Measurements from ENCODE around the gene NINJ2. TPM values are rescaled to one million over a fixed set of nuclear protein-coding genes. Genes with fewer than 3 reads are reported as not detected.

The NINJ2 gene
- total RNA-seq, 1 donor from 2014 or later: 0.76 TPM

- DNase-seq: no peak
- H3K27ac Mint-ChIP-seq (ENCODE audit: unreplicated experiment): no peak overlapping the region
- H3K27me3 Mint-ChIP-seq (ENCODE audit: unreplicated experiment): peaks cover 5% of the 10 kb centered on the region
- H3K36me3 Mint-ChIP-seq (ENCODE audit: unreplicated experiment): peaks cover 3% of the 10 kb centered on the region
- TF ChIP-seq, protein P1, sequence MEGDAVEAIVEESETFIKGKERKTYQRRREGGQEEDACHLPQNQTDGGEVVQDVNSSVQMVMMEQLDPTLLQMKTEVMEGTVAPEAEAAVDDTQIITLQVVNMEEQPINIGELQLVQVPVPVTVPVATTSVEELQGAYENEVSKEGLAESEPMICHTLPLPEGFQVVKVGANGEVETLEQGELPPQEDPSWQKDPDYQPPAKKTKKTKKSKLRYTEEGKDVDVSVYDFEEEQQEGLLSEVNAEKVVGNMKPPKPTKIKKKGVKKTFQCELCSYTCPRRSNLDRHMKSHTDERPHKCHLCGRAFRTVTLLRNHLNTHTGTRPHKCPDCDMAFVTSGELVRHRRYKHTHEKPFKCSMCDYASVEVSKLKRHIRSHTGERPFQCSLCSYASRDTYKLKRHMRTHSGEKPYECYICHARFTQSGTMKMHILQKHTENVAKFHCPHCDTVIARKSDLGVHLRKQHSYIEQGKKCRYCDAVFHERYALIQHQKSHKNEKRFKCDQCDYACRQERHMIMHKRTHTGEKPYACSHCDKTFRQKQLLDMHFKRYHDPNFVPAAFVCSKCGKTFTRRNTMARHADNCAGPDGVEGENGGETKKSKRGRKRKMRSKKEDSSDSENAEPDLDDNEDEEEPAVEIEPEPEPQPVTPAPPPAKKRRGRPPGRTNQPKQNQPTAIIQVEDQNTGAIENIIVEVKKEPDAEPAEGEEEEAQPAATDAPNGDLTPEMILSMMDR (IDR thresholded peaks at IDR 0.05; ENCODE audit: partially characterized antibody, unreplicated experiment): no peak
- peaks cover 26% of the 10 kb centered on the region for H3K4me1 Mint-ChIP-seq (ENCODE audit: low read depth, unreplicated experiment)
- peaks cover 8% of the 10 kb centered on the region for H3K9me3 Mint-ChIP-seq (ENCODE audit: unreplicated experiment)
- H3K4me3 Mint-ChIP-seq (ENCODE audit: unreplicated experiment): no peak overlapping the region
Observed at GRCh38 chr12:568486-568885, 94.8 kb downstream of the NINJ2 start.

- TF ChIP-seq, protein P1 (IDR thresholded peaks at IDR 0.05; ENCODE audit: partially characterized antibody, unreplicated experiment): no peak
- Mint-ChIP-seq H3K4me1 (ENCODE audit: low read depth, unreplicated experiment) (peaks cover 39% of the 10 kb centered on the region), H3K27ac (ENCODE audit: unreplicated experiment) (peak overlapping the region; percentile 66), H3K27me3 (ENCODE audit: unreplicated experiment) (peaks cover 5% of the 10 kb centered on the region), H3K9me3 (ENCODE audit: unreplicated experiment) (peaks cover 11% of the 10 kb centered on the region), H3K4me3 (ENCODE audit: unreplicated experiment) (no peak overlapping the region), H3K36me3 (ENCODE audit: unreplicated experiment) (peaks cover 3% of the 10 kb centered on the region)
- DNase-seq: no peak
Observed at GRCh38 chr12:565589-566105, 97.6 kb downstream of the NINJ2 start.

DNA sequence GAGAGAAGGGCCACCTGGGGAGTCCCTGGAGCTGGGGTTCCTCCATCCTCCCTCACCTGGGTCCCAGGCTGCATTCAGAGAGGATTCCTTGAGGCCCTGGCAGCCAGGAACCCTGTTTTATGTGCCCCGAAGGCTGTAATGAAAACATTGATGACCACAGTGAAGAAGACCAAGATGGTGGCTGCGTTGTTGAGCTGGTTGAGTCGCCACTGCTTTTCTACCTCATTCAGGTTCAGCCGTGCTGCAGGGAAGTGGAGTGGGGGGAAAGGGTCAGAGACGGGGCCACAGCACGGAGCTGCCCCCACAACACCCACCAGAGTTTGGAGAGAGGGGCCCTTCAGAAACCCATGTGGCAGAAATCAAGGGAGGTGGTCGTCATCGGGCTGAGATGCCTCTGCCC lies 98.1 kb downstream of the NINJ2 start:
- peaks cover 7% of the 10 kb centered on the region for H3K27me3 Mint-ChIP-seq (ENCODE audit: unreplicated experiment)
- peaks cover 3% of the 10 kb centered on the region for H3K36me3 Mint-ChIP-seq (ENCODE audit: unreplicated experiment)

GRCh38 chr12:563787-564298 lies 99.4 kb downstream of the NINJ2 start:
- peaks cover 20% of the 10 kb centered on the region for H3K9me3 Mint-ChIP-seq (ENCODE audit: unreplicated experiment)
- peaks cover 54% of the 10 kb centered on the region for H3K4me1 Mint-ChIP-seq (ENCODE audit: low read depth, unreplicated experiment)
- no peak overlapping the region for H3K4me3 Mint-ChIP-seq (ENCODE audit: unreplicated experiment)
- H3K36me3 Mint-ChIP-seq (ENCODE audit: unreplicated experiment): peaks cover 3% of the 10 kb centered on the region
- H3K27me3 Mint-ChIP-seq (ENCODE audit: unreplicated experiment): peaks cover 6% of the 10 kb centered on the region
- H3K27ac Mint-ChIP-seq (ENCODE audit: unreplicated experiment): peak overlapping the region; percentile 29
- TF ChIP-seq, protein P1 (IDR thresholded peaks at IDR 0.05; ENCODE audit: partially characterized antibody, unreplicated experiment): no peak
- no peak for DNase-seq

More for the DNA sequence above, 98.1 kb downstream of the NINJ2 start:
- Mint-ChIP-seq H3K4me3 (ENCODE audit: unreplicated experiment) (no peak overlapping the region), H3K9me3 (ENCODE audit: unreplicated experiment) (peaks cover 14% of the 10 kb centered on the region), H3K27ac (ENCODE audit: unreplicated experiment) (peak overlapping the region; percentile 28), H3K4me1 (ENCODE audit: low read depth, unreplicated experiment) (peaks cover 44% of the 10 kb centered on the region)
- DNase-seq: no peak
- TF ChIP-seq, protein P1 (IDR thresholded peaks at IDR 0.05; ENCODE audit: partially characterized antibody, unreplicated experiment): no peak

- H3K4me3 Mint-ChIP-seq (ENCODE audit: unreplicated experiment): no peak overlapping the region
- H3K36me3 Mint-ChIP-seq (ENCODE audit: unreplicated experiment): peaks cover 3% of the 10 kb centered on the region
- H3K27ac Mint-ChIP-seq (ENCODE audit: unreplicated experiment): peak overlapping the region; percentile 29
- peaks cover 55% of the 10 kb centered on the region for H3K4me1 Mint-ChIP-seq (ENCODE audit: low read depth, unreplicated experiment)
- TF ChIP-seq, protein P1 (IDR thresholded peaks at IDR 0.05; ENCODE audit: partially characterized antibody, unreplicated experiment): no peak
- H3K9me3 Mint-ChIP-seq (ENCODE audit: unreplicated experiment): peaks cover 21% of the 10 kb centered on the region
- no peak for DNase-seq
- peaks cover 6% of the 10 kb centered on the region for H3K27me3 Mint-ChIP-seq (ENCODE audit: unreplicated experiment)
Observed at GRCh38 chr12:563250-563781, 99.9 kb downstream of the NINJ2 start.
